HG03045 (cell line): ENCODE results near the gene PNMA6A.
"Not testable (repeated sequence)": the region's sequence is repeated elsewhere in the genome, so short reads cannot be mapped to it uniquely, and the experiment has no call there.

Experiments used
- ATAC-seq: cut with Tn5 transposase; IDR thresholded peaks from one replicate; pipeline ENCODE4 v1.9.1; 2021; ENCODE audit warnings: mild to moderate bottlenecking, moderate library complexity; ENCODE audit not compliant: unreplicated experiment

PNMA6A gene

DNA sequence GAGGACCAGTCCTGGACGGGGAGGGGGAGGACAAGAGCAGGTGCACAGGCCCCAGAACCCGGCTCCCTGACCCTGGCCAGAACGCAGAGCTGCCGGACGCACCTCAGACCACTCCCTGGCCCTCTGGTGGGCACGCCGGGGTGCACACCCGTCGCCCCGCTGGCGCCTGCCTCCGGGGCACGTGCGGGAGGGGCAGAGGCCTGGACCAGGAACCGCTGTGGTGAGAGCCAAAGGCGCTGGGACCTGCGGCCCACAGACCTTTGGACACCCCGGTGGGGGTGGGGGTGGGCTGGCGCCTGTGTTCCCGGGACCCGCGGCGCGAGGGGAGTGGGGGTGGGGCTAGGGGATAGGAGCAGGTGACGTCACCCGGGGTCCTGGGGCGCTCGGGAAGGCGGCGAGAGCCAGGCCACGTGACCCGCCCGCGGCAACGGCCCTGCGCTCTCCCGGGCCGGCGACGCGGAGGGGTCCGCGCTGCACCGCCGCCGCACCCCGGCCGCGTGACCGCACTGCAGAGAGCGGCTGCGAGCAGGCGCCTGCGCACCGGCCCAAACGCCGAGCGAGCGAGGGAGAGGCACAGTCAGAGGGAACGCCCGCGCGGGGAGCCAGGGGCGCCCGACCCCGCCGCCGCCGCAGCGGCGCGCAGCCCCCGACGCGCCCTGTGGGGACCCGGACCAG, at the start of gene PNMA6A:
PNMA6A (plus strand) TSS at position 546 of the 675 bp plus-strand sequence. CDS start 609 bp downstream, outside the sequence.
- not testable (repeated sequence) for ATAC-seq

DNA sequence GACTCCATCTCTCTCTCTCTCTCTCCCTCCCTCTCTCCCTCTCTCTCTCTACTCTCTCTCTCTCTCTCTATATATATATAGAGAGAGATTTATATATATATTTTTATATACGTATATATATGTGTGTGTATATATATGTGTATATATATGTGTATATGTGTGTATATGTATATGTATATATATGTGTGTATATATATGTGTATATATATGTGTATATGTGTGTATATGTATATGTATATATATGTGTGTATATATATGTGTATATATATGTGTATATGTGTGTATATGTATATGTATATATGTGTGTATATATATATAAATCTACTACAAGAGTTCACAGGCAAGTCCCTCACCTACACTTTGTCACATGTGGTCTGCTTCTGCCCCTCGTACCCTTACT, 45.8 kb upstream of the PNMA6A start:
- not testable (repeated sequence) for ATAC-seq

- not testable (repeated sequence) for ATAC-seq
Measured at GRCh38 chrX:153028487-153028886, 43.8 kb upstream of the PNMA6A start.

- no peak for ATAC-seq
Measured at GRCh38 chrX:153029162-153029561, 43.1 kb upstream of the PNMA6A start.

GRCh38 chrX:153029875-153030274, 42.4 kb upstream of the PNMA6A start:
- ATAC-seq, result no peak

GRCh38 chrX:153030801-153031200, 41.5 kb upstream of the PNMA6A start:
- ATAC-seq, result no peak

DNA sequence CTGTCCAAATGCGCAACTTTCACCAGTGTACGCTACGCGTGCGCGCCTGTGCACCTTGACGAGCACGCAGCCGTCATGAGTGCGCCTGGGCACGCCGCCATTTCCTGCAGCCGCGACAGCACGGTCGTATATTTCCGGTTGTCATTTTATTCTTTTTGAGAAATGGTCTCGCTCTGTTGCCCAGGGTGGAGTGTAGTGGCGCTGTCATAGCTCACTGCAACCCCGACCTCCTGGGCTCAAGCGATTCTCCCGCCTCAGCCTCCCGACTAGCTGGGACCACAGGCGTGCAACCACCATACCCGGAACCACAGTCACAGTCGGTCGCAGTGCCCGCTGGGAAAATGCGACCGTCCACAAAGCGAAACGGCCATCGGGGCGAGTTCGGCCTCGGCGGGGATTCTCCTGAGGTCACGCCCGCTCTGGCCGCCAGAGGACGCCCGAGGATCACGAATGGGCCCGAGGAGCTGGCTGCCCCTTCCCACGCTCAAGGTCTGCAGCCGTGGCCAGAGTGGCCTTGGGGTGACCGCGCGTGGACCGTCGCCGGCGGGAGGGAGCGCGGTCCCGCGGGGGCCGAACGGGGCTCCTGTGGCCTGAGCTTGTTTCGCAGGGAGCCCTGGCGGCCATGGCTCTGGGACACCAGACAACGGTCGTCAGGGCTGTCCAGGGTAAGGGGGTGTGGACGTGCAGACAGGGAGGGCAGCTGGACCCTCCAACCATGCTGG, 39.7 kb upstream of the PNMA6A start:
- peak; percentile 73 for ATAC-seq

DNA sequence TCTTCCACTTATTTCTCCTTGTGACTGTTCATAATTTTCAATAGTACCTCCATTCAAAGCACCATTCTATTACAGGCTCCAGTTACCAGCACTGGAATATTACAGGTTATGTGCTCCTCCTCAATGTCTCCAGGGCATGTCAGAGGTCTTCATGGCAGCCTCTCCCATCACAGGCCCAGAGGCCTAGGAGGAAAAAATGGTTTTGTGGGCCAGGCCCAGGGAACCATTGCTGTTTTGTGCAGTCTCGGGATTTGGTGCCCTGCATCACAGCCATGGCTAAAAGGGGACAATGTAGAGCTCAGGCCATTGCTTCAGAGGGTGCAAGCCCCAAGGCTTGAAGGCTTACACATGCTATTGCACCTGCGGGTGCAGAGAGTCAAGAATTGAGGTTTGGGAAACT, 23.2 kb upstream of the PNMA6A start:
- no peak for ATAC-seq

DNA sequence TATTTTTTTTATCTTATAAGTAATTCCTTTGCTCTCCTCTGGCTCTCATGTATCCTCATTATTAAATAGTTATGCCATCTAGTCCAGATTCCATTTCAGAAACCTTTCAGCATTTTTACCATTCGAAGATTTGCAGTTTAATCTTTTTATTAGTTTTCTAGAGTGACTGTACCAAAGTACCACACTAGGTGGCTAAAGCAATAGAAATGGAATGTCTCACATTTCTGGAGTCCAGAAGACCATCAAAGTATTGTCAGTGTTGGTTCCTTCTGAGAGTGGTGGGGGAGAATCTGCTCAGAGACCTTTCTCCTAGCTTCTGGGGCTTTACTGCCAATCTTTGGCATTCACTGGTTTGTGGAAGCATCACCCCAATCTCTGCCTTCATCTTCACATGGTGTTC, 19.7 kb upstream of the PNMA6A start:
- no peak for ATAC-seq

DNA sequence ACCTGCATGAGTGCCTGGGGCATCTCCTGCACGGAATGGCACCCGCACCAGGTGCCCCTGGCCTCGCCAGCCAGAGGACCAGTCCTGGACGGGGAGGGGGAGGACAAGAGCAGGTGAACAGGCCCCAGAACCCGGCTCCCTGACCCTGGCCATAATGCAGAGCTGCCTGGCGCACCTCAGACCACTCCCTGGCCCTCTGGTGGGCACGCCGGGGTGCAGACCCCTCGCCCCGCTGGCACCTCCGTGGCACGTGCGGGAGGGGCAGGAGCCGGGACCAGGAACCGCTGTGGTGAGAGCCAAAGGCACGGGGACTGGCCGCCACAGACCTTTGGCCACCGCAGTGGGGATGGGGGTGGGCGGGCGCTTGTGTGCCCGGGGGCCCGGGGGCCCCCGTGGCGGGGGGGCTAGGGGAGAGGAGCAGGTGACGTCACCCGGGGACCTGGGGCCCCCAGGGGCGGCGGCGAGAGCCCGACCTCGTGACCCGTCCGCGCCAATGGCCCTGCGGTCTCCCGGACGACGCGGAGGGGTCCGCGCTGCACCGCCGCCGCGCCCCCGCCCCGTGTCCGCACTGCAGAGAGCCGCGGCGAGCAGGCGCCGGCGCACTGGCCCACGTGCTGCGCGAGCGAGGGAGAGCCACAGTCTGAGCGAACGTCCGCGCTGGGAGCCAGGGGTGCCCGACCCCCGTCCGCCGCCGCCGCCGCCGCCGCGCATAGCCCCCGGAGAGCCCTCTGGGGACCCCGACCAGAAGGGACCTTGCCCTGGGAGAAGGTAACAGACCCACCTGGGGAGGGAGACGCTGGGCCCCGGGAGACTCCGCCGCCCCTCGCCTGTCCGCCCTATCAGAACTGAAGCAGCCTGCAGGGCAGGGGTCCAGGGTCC, 16.1 kb upstream of the PNMA6A start, which contains the start of gene PNMA3:
PNMA3 (plus strand) TSS at position 600 of the 879 bp plus-strand sequence. CDS start 586 bp downstream, outside the sequence.
- ATAC-seq, result no peak

DNA sequence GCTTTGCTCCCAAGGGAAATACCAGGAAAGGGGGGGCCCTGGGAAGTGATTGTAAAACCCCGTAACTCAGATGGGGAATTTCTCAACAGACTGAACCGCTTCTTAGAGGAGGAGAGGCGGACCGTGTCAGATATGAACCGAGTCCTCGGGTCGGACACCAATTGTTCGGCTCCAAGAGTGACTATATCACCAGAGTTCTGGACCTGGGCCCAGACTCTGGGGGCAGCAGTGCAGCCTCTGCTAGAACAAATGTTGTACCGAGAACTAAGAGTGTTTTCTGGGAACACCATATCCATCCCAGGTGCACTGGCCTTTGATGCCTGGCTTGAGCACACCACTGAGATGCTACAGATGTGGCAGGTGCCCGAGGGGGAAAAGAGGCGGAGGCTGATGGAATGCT, 15.0 kb upstream of the PNMA6A start:
- ATAC-seq, result no peak

- no peak for ATAC-seq
Measured at GRCh38 chrX:153059191-153060094, 12.8 kb upstream of the PNMA6A start.

DNA sequence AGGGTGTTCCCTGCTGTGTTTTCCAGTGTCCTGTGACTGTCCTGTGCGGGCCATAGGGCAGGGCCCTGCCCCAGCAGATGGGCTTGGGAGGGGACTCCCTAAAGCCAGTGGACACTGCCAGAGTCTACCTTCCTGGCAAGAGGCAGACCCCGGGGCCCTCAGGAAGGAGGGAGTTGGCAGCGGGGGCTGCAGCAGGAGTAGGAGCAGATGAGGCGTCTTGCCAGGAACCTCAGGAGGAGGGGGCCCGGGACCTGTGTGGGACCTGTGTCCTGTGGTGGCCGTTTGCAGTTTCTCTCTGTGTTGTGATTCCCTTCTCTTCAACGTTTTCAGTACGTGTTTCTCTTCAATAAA, 12.2 kb upstream of the PNMA6A start:
- ATAC-seq, result no peak

GRCh38 chrX:153061732-153062131, 10.5 kb upstream of the PNMA6A start:
- no peak for ATAC-seq

DNA sequence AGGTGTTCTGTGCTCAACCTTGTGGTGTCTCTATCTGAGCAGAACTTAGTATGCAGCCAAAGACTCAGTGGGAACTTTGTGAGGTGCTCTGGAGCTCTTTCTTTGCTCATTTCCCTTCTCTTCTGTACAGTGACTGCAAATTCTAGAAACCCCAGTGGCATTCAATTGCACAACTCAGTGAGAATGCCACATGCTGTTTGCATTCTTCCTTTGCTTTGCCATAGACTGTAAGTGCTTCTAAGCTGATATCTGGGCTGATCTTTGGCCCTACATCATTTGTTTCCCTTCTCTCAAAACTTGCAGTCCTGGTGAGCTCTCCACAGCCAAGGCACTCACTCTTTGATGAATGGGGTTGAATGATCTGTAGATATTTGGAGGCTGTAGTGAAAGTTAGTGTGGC, 8.9 kb upstream of the PNMA6A start:
- no peak for ATAC-seq

DNA sequence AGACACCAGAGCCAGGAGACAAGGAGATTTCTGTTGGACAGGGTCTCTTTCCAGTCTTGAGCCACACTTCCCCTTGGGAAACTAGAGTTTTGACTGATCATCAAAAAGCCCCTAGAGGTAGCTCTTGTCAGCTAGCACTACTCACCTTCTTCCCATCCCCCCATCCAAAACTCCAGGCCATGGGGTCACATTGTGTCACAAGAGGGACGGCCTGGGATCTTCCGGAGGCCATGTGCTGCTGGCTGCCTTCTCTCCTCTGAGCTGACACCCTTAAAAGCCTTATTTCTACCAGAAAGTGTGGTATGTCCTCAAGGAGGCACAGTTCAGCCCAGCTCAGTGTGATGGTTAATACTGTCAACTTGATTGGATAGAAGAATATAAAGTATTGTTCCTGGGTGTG, 8.2 kb upstream of the PNMA6A start:
- ATAC-seq, result no peak

GRCh38 chrX:153065389-153065788, 6.9 kb upstream of the PNMA6A start:
- no peak for ATAC-seq

- ATAC-seq, result not testable (repeated sequence)
Measured at GRCh38 chrX:153066402-153066801, 5.9 kb upstream of the PNMA6A start.

GRCh38 chrX:153073331-153073730, 1.1 kb downstream of the PNMA6A start:
- not testable (repeated sequence) for ATAC-seq

- no peak for ATAC-seq
Measured at GRCh38 chrX:153074262-153074899, 2.1 kb downstream of the PNMA6A start.
